A549 (cell line): ENCODE results near the gene PLEKHA1. TPM values are rescaled to one million over a fixed set of nuclear protein-coding genes. Genes with fewer than 3 reads are reported as not detected.

ENCODE experiments used
- ATAC-seq, 2 experiments: fragments of 200-7000 bp in 1 of 2; fragments of >200 bp in 1 of 2; cut with Nextera tagmentation in 1 of 2; cut with Tn5 transposase in 1 of 2; 3 replicates each; pipeline versions ENCODE4 v1.8.0 to v1.9.1; 2018 to 2020; ENCODE audit warnings: mild to moderate bottlenecking in 1 of 2, moderate library complexity in 1 of 2
- CTCF ChIA-PET: fragments of 300-600 bp; sonication (Branson Sonifier 250); formaldehyde crosslinking; extraction: SDS; loops from one replicate; lab custom pipeline; 2021; ENCODE audit warnings: antibody characterized with exemption, inconsistent platforms; lab: Yijun Ruan, JAX
- POLR2A ChIA-PET: fragments of 350-600 bp; formaldehyde crosslinking; extraction: SDS; loops from one replicate; lab custom pipeline; 2021; ENCODE audit warnings: antibody characterized with exemption, inconsistent platforms; lab: Yijun Ruan, JAX
- DNase-seq, 2 experiments: peaks; one replicate each; pipeline versions ENCODE4 v3.0.0 to v3.0.0-alpha.2; 2011 to 2016; ENCODE audit warnings: low read depth in 1 of 2, low spot score in 1 of 2
- FAIRE-seq: peaks from 2 replicates; lab custom pipeline; 2011; peaks lifted over from hg19 to GRCh38; lab: Jason Lieb, UNC
- H3K27ac ChIP-seq, 2 experiments: fragments of >200 bp; sonication (Bioruptor Twin); formaldehyde crosslinking; 3 replicates each; pipeline ENCODE4 v1.5.1; 2016 to 2017
- H3K4me1 ChIP-seq: fragments of >200 bp; sonication (Bioruptor Twin); formaldehyde crosslinking; 3 replicates; pipeline ENCODE4 v1.6.1; 2016
- H3K4me2 ChIP-seq: fragments of >200 bp; sonication (Bioruptor Twin); formaldehyde crosslinking; 3 replicates; pipeline ENCODE4 v1.6.1; 2016
- H3K4me3 ChIP-seq: fragments of >200 bp; sonication (Bioruptor Twin); formaldehyde crosslinking; 3 replicates; pipeline ENCODE4 v1.5.1; 2016
- H3K9me3 ChIP-seq: fragments of >200 bp; sonication (Bioruptor Twin); formaldehyde crosslinking; 3 replicates; pipeline ENCODE4 v1.6.1; 2016
- BHLHE40 ChIP-seq: IDR thresholded peaks from 2 replicates; pipeline ENCODE4 v1.6.1; 2012; ENCODE audit warnings: low read depth, low read length, inconsistent platforms
- CBX2 ChIP-seq: fragments of 200-600 bp; sonication (generic); IDR thresholded peaks from 2 replicates; pipeline ENCODE4 v1.6.1; 2016; ENCODE audit warnings: low read depth, mild to moderate bottlenecking, borderline replicate concordance
- CHD4 ChIP-seq: fragments of 200-600 bp; sonication (generic); IDR thresholded peaks from 2 replicates; pipeline ENCODE4 v1.6.1; 2016; ENCODE audit warnings: antibody characterized with exemption, mild to moderate bottlenecking, borderline replicate concordance
- E2F6 ChIP-seq: IDR thresholded peaks from 2 replicates; pipeline ENCODE4 v1.6.1; 2012; ENCODE audit warnings: low read depth, borderline replicate concordance
- EHF ChIP-seq: fragments of 250-450 bp; sonication (Bioruptor Pico); IDR thresholded peaks from 2 replicates; pipeline ENCODE4 v1.5.0; 2020; ENCODE audit warnings: mild to moderate bottlenecking
- EP300 ChIP-seq, 2 experiments: fragments of >200 bp; sonication (Bioruptor Twin); formaldehyde crosslinking; IDR thresholded peaks; 2 replicates in 1 of 2; 3 replicates in 1 of 2; pipeline ENCODE4 v1.6.1; 2016 to 2017
- FOSL2 ChIP-seq, 2 experiments: fragments of 450-650 bp in 1 of 2; fragments of >200 bp in 1 of 2; sonication (Bioruptor Twin) in 1 of 2; formaldehyde crosslinking; IDR thresholded peaks; 2 replicates each; pipeline versions ENCODE4 v1.5.0 to v1.6.1; 2016 to 2020; ENCODE audit warnings: mild to moderate bottlenecking in 1 of 2, moderate library complexity in 1 of 2
- FOXS1 ChIP-seq: fragments of 250-450 bp; sonication (Bioruptor Pico); IDR thresholded peaks from 2 replicates; pipeline ENCODE4 v1.5.0; 2020; ENCODE audit warnings: mild to moderate bottlenecking, moderate library complexity
- HOXA7 ChIP-seq: fragments of 250-450 bp; sonication (Bioruptor Pico); IDR thresholded peaks from 2 replicates; pipeline ENCODE4 v1.5.0; 2020; ENCODE audit warnings: mild to moderate bottlenecking, moderate library complexity
- JUNB ChIP-seq: fragments of >200 bp; sonication (Bioruptor Twin); formaldehyde crosslinking; IDR thresholded peaks from 2 replicates; pipeline ENCODE4 v1.6.1; 2016
- KDM5A ChIP-seq: fragments of 200-600 bp; sonication (generic); IDR thresholded peaks from 2 replicates; pipeline ENCODE4 v1.6.1; 2016; ENCODE audit warnings: antibody characterized with exemption, mild to moderate bottlenecking
- MAFK ChIP-seq: fragments of 450-650 bp; IDR thresholded peaks from 2 replicates; pipeline ENCODE4 v1.6.1; 2014; ENCODE audit not compliant: partially characterized antibody
- MAX ChIP-seq: IDR thresholded peaks from 2 replicates; pipeline ENCODE4 v1.6.1; 2012
- MAZ ChIP-seq: fragments of 150-350 bp; IDR thresholded peaks from 2 replicates; pipeline ENCODE4 v1.6.1; 2014; ENCODE audit warnings: antibody characterized with exemption, low read depth, low read length, borderline replicate concordance
- MYC ChIP-seq: IDR thresholded peaks from 2 replicates; pipeline ENCODE4 v1.6.1; 2012; ENCODE audit warnings: mild to moderate bottlenecking, inconsistent platforms, low read length, improper control_type of control experiment, borderline replicate concordance
- NFE2L2 ChIP-seq: fragments of 150-350 bp; conservative IDR thresholded peaks from 2 replicates; pipeline ENCODE4 v1.6.1; 2014; ENCODE audit warnings: low read length
- NR3C1 ChIP-seq: fragments of >200 bp; sonication (Bioruptor Twin); formaldehyde crosslinking; IDR thresholded peaks from 3 replicates; pipeline ENCODE4 v1.6.1; 2017
- POLR2A ChIP-seq: IDR thresholded peaks from 2 replicates; pipeline ENCODE4 v1.6.1; 2012; ENCODE audit warnings: mild to moderate bottlenecking, low read length
- RAD21 ChIP-seq, 2 experiments: fragments of >200 bp in 1 of 2; sonication (Bioruptor Twin) in 1 of 2; formaldehyde crosslinking in 1 of 2; IDR thresholded peaks in 1 of 2; conservative IDR thresholded peaks in 1 of 2; 2 replicates in 1 of 2; 3 replicates in 1 of 2; pipeline ENCODE4 v1.6.1; 2012 to 2018; ENCODE audit warnings: inconsistent platforms in 1 of 2
- SMC3 ChIP-seq: fragments of >200 bp; sonication (Bioruptor Twin); formaldehyde crosslinking; IDR thresholded peaks from 3 replicates; pipeline ENCODE4 v1.6.1; 2018; ENCODE audit warnings: inconsistent platforms
- TFCP2L1 ChIP-seq: fragments of 250-450 bp; sonication (Bioruptor Pico); IDR thresholded peaks from 2 replicates; pipeline ENCODE4 v1.5.0; 2021; ENCODE audit warnings: mild to moderate bottlenecking
- TP53 ChIP-seq: fragments of 250-450 bp; sonication (Bioruptor Pico); IDR thresholded peaks from 2 replicates; pipeline ENCODE4 v1.5.0; 2021; ENCODE audit warnings: mild to moderate bottlenecking, moderate library complexity
- ZC3H11A ChIP-seq: fragments of 450-650 bp; IDR thresholded peaks from 2 replicates; pipeline ENCODE4 v1.6.1; 2014; ENCODE audit warnings: antibody characterized with exemption, mild to moderate bottlenecking
- ZFP36 ChIP-seq: fragments of 450-650 bp; IDR thresholded peaks from 2 replicates; pipeline ENCODE4 v1.6.1; 2014; ENCODE audit warnings: borderline replicate concordance; ENCODE audit not compliant: partially characterized antibody
- ZSCAN20 ChIP-seq: fragments of 250-450 bp; sonication (Bioruptor Pico); IDR thresholded peaks from 2 replicates; pipeline ENCODE4 v1.8.0; 2022; ENCODE audit warnings: mild to moderate bottlenecking, moderate library complexity
- WGBS: methylation state at CpG from one replicate; pipeline ENCODE4 v1.1.6; 2017; ENCODE audit errors: missing lambda C conversion rate; 5-methylcytosine and 5-hydroxymethylcytosine counted together
- polyA plus RNA-seq, 4 experiments: library from polyadenylated mRNA; depleted of rRNA in 3 of 4; stranded (reverse); fragments of >200 nt; fragmentation: RNase III in 1 of 4; extraction: RNeasy Plus Mini Kit Qiagen cat#74134 plus additional on column Dnase treatment in 1 of 4; gene quantifications; 2 replicates in 3 of 4; 3 replicates in 1 of 4; pipeline ENCODE4 v1.2.3, GENCODE V29; 2011 to 2017
- TF ChIP-seq, protein P1 (sequence below): fragments of 200-600 bp; sonication (generic); IDR thresholded peaks from 2 replicates; pipeline ENCODE4 v1.6.1; 2016; ENCODE audit warnings: antibody characterized with exemption, mild to moderate bottlenecking, moderate library complexity
- TF ChIP-seq, protein P2 (sequence below): fragments of >200 bp; sonication (Bioruptor Twin); formaldehyde crosslinking; IDR thresholded peaks from 2 replicates; pipeline ENCODE4 v1.6.1; 2016
- TF ChIP-seq, protein P3 (sequence below): fragments of >200 bp; sonication (Bioruptor Twin); formaldehyde crosslinking; IDR thresholded peaks from 3 replicates; pipeline ENCODE4 v1.5.1; 2016

The PLEKHA1 gene
- polyA plus RNA-seq, 2 of the 4 experiments (the other 2 are of a cell fraction), result 26.7 to 62.4 TPM

GRCh38 chr10:122341141-122341810, 33.2 kb upstream of the PLEKHA1 start:
- Histone ChIP-seq H3K4me3 (no peak overlapping the region), H3K27ac (peak overlapping the region in 1 of 2 experiments; percentile 37; a peak in 2 of 6 replicates), H3K4me1 (peaks cover 19% of the 10 kb centered on the region), H3K9me3 (peaks cover 3% of the 10 kb centered on the region; the same call in 1 of the 3 replicates), H3K4me2 (no peak overlapping the region)
- FAIRE-seq (no peak), DNase-seq (no peak), ATAC-seq (no peak)
- CTCF ChIA-PET, result interaction anchor here (0.6 to 4.1 kb wide), 10 partner anchors 10 to 572 kb away, joined by 3 to 38 read pairs (median 4); no protein-coding TSS in a partner anchor
- TF ChIP-seq MAX (no peak), ZFP36 (no peak), POLR2A (no peak), MYC (no peak), FOSL2 (IDR thresholded peaks at IDR 0.05) (no peak), FOSL2 (CRISPR knock-in tag; IDR thresholded peaks at IDR 0.05) (no peak), HOXA7 (CRISPR knock-in tag) (no peak), ZSCAN20 (CRISPR knock-in tag) (no peak), JUNB (no peak), TP53 (CRISPR knock-in tag) (no peak), MAFK (no peak), KDM5A (no peak), NFE2L2 (no peak), BHLHE40 (no peak), CBX2 (no peak), TFCP2L1 (CRISPR knock-in tag) (no peak), NR3C1 (no peak), FOXS1 (CRISPR knock-in tag) (no peak), CHD4 (no peak)
- TF ChIP-seq, protein P1, sequence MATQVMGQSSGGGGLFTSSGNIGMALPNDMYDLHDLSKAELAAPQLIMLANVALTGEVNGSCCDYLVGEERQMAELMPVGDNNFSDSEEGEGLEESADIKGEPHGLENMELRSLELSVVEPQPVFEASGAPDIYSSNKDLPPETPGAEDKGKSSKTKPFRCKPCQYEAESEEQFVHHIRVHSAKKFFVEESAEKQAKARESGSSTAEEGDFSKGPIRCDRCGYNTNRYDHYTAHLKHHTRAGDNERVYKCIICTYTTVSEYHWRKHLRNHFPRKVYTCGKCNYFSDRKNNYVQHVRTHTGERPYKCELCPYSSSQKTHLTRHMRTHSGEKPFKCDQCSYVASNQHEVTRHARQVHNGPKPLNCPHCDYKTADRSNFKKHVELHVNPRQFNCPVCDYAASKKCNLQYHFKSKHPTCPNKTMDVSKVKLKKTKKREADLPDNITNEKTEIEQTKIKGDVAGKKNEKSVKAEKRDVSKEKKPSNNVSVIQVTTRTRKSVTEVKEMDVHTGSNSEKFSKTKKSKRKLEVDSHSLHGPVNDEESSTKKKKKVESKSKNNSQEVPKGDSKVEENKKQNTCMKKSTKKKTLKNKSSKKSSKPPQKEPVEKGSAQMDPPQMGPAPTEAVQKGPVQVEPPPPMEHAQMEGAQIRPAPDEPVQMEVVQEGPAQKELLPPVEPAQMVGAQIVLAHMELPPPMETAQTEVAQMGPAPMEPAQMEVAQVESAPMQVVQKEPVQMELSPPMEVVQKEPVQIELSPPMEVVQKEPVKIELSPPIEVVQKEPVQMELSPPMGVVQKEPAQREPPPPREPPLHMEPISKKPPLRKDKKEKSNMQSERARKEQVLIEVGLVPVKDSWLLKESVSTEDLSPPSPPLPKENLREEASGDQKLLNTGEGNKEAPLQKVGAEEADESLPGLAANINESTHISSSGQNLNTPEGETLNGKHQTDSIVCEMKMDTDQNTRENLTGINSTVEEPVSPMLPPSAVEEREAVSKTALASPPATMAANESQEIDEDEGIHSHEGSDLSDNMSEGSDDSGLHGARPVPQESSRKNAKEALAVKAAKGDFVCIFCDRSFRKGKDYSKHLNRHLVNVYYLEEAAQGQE, result no peak
- 88% methylated on average over 11 of the region's 11 CpGs for WGBS
- POLR2A ChIA-PET, result no interaction called here

DNA sequence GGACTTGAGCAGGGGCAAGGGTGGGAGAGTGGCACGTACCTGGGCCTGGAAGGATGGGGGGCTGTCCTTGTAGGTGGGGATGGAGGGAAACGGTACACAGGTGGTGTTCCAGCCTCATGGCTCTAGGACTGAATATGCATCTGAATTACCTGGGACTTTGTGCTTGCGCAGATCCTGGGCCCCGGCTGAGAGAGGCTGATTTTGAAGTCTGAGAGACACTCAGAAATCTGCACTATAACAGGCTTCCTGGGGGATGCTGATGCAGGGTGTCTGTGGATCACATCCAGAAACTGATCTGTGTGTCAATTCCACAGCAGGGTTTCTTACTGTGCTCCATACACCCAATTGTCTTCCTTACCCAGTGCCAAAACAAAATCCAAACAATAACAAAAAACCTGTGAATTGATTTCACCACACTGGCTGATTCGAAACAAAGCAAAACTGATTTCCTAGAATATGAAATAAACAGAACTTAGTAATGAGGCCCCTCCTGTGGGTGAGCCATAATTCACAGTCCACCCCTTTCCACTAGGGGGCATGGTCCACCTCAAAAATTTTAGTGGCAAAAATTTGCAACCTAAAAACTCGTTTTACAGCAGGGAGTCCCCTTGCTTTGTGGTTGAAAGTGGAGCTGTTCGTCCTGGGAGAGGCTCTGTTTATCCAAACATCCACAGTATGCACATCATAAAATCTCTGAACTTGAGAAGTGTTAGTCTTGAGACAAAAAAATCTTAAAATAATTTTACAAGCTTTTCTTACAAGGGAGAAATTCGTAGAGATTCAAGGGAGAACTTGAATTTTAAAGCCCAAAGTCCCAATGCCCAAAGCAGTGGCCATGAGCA, 32.0 kb upstream of the PLEKHA1 start:
- Histone ChIP-seq H3K27ac (peak overlapping the region; percentile 32 to 42; a peak in 3 of 6 replicates), H3K4me1 (peaks cover 16% of the 10 kb centered on the region), H3K9me3 (peaks cover 4% of the 10 kb centered on the region; the same call in 1 of the 3 replicates), H3K4me2 (no peak overlapping the region), H3K4me3 (no peak overlapping the region)
- FAIRE-seq, result no peak
- peak; percentile 44 to 71 for DNase-seq
- POLR2A ChIA-PET, result interaction anchor here (1.1 kb wide), 1 partner anchor 35 kb away, joined by 3 read pairs; no protein-coding TSS in a partner anchor
- ATAC-seq, result peak; percentile 81 to 83
- 52% methylated on average over 8 of the region's 8 CpGs for WGBS
- CTCF ChIA-PET, result interaction anchor here (0.7 to 4.1 kb wide), 25 partner anchors 11 to 234 kb away, joined by 3 to 38 read pairs (median 6); partner anchors contain the start of gene PLEKHA1
- TF ChIP-seq RAD21 (conservative IDR thresholded peaks at IDR 0.05 in 1 of 2, IDR thresholded peaks at IDR 0.05 in 1 of 2) (peak; percentile 75 to 78), EHF (no peak), ZC3H11A (no peak), BHLHE40 (no peak), HOXA7 (CRISPR knock-in tag) (no peak), TFCP2L1 (CRISPR knock-in tag) (no peak), EP300 (IDR thresholded peaks at IDR 0.05) (no peak), SMC3 (peak; percentile 82), E2F6 (no peak), NFE2L2 (no peak), JUNB (no peak), FOSL2 (IDR thresholded peaks at IDR 0.05) (no peak), FOSL2 (CRISPR knock-in tag; IDR thresholded peaks at IDR 0.05) (no peak), MAZ (no peak)
- TF ChIP-seq, protein P2, sequence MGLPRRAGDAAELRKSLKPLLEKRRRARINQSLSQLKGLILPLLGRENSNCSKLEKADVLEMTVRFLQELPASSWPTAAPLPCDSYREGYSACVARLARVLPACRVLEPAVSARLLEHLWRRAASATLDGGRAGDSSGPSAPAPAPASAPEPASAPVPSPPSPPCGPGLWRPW, result no peak
- TF ChIP-seq, protein P3, sequence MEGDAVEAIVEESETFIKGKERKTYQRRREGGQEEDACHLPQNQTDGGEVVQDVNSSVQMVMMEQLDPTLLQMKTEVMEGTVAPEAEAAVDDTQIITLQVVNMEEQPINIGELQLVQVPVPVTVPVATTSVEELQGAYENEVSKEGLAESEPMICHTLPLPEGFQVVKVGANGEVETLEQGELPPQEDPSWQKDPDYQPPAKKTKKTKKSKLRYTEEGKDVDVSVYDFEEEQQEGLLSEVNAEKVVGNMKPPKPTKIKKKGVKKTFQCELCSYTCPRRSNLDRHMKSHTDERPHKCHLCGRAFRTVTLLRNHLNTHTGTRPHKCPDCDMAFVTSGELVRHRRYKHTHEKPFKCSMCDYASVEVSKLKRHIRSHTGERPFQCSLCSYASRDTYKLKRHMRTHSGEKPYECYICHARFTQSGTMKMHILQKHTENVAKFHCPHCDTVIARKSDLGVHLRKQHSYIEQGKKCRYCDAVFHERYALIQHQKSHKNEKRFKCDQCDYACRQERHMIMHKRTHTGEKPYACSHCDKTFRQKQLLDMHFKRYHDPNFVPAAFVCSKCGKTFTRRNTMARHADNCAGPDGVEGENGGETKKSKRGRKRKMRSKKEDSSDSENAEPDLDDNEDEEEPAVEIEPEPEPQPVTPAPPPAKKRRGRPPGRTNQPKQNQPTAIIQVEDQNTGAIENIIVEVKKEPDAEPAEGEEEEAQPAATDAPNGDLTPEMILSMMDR, result peak; percentile 72
